NCI-H2107 treated with DMSO at 0.1 percent for 48 hours (cell line): Measurements from ENCODE around the gene DYNLT1.
A peak's percentile ranks its signal among the peaks of the same experiment; 100 is the strongest.
"Not testable (repeated sequence)": the region's sequence is repeated elsewhere in the genome, so short reads cannot be mapped to it uniquely, and the experiment has no call there.

Experiments
- DNase-seq: peaks from one replicate; lab custom pipeline; 2025; ENCODE audit not compliant: unreplicated experiment; lab: John Stamatoyannopoulos, UW

The DYNLT1 gene

DNA sequence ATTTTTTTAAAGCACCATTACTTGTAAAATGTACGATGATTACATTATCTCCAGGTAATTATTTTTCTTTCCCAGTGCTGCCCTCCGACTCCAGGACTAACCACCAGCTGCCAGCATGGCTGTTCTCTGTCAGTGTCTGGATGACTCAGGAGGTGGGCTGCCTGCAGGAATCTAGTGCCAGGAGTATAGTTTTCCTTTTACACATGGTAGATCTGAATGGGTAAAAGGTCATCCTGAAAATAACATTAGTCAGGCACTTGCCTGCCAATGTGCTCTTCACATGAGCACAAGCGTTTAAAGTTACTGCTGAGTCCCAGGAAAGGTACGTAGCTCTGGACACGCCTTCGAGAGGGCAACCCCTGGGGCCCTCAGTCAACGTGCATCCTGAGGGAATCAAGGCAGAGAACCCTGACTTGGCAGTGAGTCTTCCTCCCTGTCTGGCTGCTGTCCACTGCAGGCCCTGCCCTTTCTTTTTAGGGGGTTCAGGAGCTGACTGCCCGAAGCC is 2.4 kb downstream of the DYNLT1 start:
- no peak for DNase-seq

DNA sequence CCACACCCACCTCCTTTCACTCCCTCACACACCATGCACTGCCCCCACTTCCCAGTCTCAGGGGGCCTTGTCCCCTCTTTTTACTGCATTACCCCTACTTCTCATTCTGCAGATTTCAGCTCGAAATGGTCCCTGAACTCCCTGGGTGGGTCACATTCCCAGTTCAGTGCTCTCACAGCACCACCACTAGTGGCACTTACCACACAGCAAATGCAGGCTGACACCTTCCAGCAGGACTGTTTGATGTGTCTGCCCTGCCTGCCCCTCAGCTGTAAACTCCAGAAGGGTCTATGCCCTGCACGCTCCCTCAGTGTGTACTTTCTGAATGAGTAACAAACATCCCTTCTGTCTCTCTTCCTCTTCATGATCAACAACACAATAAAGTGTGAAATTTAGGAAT is 4.0 kb downstream of the DYNLT1 start:
- no peak for DNase-seq

- DNase-seq, result no peak
These were observed 5.5 kb downstream of the DYNLT1 start for GRCh38 chr6:158639056-158639455.

GRCh38 chr6:158638324-158638854 is 6.2 kb downstream of the DYNLT1 start:
- DNase-seq, result no peak

DNA sequence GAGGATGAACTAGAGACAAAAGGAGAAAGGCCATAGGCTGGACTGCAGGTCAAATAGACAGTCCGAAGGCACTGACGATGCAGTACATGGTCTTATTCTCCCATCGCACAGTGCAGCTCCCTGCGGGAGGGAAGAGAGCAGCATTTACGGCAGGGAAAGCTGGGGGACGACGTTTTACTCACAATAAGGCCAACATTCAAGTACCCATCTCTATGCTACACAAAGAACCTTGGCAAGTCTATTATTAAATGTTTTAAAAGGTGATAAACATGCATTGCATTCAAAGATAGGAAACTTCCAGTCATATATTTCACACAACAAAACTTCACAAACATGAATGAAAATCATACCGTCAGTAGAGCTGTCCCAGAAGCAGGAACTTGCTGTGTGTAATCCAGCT is 7.8 kb downstream of the DYNLT1 start:
- DNase-seq, result no peak

DNA sequence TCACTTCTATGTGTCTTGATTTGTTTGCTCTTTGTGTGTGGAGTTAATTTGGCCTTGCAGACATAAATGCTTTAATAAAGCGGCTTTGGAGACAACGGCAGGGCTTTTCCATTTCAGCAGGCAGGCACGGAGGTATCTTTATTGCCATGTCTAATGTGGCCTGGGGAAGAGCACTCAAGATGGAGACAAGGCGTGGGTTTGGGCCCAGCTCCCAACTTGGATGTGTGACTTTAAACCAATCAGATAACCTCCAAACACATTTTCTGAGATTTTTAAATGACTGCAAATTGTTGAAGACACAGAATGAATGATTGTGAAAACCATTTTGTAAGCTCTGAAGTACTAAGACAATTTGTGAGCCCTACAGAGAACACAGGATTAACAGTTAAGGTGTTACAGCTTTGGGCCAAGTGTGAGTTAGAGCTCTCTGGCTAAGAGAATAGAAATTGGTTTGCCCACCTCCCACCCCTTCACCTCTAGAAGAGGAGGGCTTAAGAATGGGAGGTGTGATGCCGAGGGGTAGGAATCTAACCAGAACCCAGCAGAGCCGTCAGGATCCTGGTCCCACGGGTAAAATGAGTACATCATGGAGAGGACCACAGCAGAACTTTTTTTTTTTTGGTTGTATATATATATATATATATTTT is 9.0 kb downstream of the DYNLT1 start:
- no peak for DNase-seq

DNA sequence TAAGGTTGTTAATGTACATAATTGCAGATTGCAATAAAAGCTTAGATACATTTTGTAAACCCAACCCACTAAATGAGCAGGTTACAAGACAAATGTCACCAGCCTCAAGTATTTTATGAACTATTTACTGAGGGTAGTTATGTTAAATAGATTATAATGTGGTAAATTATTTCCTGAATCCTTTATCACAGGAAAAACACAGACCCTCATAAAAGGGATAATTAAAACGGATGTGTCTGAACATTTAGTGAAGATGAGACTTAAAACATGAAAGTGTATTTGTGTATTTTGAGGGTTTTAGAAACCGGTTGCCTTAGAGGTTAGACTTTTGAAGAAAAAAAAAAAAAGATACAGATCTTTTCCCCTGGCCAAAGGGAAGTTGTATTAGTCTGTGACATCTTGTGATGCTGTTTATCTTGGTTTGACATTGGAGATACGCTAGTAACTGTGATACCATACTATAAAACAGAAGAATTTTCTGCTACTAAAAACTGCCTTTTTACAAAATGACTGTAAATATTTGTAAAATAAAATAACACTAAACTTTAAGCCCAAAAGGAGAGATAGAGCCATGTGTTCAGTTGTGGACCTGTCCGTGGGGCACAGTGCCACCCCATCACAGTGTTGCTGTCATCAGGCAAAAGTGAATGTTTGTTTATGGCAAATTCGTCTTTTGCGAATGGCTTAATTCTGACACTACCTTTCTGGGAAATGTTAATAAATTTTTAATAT is 9.7 kb downstream of the DYNLT1 start:
- no peak for DNase-seq

- no peak for DNase-seq
These were observed 11.4 kb downstream of the DYNLT1 start for GRCh38 chr6:158633127-158633526.

GRCh38 chr6:158632538-158633119 is 11.9 kb downstream of the DYNLT1 start:
- DNase-seq, result not testable (repeated sequence)

- DNase-seq, result no peak
These were observed 12.6 kb downstream of the DYNLT1 start for GRCh38 chr6:158631678-158632537.

DNA sequence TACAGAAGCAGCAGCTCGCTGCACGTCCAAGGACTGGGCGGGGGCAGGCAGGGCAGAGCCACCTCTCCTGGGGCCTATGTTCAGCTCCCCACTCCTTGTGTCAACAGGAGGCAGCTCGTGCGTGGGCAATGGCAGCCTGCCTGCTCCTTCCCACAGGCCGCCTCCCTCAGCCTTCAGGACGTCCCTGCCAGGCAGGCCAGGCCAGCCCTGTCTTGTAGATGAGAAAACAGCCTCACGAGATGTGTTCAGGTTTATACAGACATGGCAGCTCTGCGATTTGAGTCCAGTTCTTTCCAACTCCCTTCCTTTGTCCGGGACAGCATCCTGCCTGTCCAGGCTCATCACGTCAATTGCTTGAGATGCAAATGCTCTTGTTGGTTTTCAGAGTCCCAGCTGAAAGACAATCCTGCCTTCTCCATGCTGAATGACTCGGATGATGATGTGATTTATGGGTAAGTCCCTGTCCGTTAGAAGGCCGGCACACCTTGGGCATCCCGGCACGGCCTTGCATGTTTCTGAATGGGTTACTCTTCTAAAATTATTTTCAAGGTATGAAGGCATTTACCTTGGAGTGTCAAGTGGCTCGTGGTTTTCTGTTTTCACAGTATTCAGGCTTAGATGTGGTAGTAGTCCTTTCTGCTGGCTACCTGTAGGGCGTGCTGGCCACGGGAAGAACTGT is 13.5 kb downstream of the DYNLT1 start:
- no peak for DNase-seq

DNA sequence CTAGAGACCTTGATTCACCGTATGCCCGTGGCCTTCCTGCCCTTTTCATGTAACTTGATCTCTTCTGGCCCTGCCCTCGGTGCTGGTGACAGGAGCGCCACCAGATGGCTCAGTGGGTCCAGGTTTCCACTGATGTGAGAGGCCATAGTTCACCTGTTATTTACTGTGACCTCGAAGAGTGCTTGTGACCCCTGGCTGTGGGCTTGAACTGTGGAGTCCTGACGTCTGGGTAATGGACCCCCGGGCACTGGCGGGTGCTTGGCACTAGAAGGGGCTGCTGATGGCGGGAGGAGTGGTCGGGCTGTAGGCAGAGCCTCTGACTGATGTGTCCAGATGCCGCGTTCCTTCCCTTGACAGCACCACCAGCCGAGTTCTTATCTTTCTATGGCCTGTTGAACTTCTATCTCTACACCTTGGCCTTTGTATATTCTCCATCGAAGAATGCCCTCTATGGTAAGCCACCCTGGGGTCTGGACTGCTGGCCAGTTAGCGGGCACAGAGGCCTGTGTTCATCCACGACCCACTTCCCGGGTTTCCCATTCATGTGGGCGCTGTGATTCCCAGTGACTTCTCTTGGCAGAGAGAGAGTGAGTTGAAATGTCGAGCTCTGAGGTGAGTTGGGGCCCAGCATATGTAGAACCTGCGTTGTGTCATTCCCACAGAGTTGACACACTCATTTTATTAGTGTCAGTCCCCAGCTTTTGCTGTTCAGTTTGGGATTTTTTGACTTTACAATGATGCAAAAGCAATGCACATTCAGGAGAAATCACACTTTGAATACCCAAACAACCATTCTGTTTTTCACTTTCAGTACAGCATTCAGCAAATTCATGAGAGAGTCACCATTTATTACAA is 14.9 kb downstream of the DYNLT1 start:
- DNase-seq, result peak; percentile 52

- no peak for DNase-seq
These were observed 16.0 kb downstream of the DYNLT1 start for GRCh38 chr6:158628542-158628941.

GRCh38 chr6:158627940-158628211 is 16.7 kb downstream of the DYNLT1 start:
- no peak for DNase-seq

DNA sequence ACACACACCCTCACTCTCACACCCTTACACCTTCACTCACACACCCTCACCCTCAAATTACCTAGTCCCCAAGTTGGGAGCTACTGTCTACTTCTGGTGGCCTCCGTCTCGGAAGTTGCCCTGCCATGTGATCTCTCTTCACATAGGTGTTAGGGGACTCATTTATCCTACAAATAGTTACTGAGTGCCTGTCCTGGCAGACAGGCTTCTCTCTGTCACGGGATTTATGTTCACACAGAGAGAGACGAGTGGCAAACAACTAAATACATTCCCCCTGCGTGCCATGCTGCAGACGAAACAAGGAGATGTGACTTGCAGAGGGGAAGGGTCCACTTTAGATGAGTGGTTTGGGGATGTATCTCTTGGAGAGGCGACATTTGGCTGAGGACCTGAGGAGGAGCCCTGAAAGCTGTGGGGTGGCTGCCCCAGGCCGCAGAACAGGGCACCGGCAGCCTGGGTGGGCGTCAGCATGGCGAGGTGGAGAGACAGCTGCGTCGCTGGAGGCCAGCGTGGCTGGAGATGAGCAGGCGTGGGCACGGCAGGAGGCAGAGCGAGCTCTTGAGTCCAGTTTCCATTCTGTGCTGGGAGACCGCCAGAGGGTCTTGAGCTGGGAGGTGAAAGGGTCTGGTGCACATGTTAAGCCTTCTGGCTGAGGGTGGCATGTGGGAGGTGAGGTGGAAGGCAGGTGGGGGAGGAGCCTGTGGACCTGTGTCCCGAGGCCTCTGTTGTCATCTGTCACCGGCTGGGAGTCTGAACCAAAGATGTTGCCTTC is 17.2 kb downstream of the DYNLT1 start:
- no peak for DNase-seq

GRCh38 chr6:158626360-158627167 is 18.0 kb downstream of the DYNLT1 start:
- DNase-seq, result no peak

DNA sequence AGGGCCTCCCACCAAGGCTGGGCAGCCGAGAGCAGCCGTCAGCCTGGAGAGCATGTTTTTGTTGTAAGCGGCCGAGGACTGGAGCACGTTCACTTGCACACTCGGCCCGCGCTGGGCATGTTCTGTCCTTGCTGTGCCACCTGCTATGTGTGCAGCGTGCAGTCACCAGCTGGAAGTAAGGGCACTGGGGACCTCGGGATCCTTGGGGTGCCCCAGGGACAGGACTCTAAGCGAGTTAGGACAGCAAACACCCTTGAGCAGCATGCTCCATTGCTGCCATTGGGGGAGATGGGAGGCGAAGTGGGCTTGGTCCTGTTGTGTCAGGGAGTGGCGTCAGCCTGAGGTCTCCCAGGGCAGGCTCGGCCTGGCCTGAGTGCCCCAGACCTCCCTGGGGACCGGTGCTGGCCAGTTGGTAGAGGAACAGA is 18.6 kb downstream of the DYNLT1 start:
- DNase-seq, result no peak
